ENCODE data around the gene TNFRSF4.

The TNFRSF4 gene

DNA sequence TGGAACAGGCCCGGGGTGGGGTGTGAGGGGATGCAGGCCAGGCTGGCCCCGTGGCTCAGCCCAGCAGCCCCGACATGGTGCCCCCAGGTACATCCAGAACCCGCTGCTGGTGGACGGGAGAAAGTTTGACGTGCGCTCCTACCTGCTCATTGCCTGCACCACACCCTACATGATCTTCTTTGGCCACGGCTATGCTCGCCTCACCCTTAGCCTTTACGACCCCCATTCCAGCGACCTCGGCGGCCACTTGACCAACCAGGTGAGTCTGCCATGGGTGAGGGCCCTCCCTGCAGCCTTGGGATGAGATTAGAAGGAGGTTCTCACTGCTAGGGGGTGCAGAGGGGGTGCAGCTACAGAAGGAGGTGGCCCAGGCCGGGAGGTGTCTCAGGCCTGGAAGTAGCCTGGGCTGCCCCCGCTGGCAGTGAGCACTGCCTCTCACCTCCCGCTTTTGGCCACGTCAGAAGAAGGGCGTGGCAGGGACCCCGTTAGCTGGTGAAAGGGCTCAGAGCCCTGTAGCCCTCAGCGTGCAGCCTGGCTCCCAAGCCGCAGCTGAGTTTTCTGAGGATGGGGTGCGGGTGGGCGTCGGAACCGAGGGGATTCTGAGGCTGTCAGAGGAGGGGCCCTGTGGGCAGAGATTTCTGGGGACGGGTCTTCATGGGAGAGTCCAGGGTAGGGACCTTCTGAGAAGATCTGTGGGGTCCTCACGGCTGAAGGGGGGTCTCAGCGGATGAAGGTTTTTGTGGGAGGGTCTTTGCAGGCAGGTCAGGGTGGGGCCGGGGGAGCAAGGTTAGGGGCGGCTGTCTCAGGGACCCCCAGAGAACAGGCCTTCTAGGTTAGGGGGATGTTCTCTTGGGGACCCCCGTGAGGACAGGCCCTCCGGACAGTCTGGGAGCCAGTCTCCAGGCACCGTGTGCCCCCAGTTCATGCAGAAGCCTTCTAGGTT, 29.8 kb downstream of the TNFRSF4 start:
- Histone ChIP-seq H3K4me3 (ENCODE audit: low read depth, low read length) (no peak overlapping the region), H3K9ac (no peak overlapping the region), H3K36me3 (ENCODE audit: control insufficient read depth, insufficient read depth, low read length) (no peaks in the 10 kb centered on the region), H3K79me2 (no peaks in the 10 kb centered on the region), H2AFZ (no peak overlapping the region), H3K9me3 (ENCODE audit: control insufficient read depth, low read length) (no peaks in the 10 kb centered on the region), H3K27me3 (ENCODE audit: control insufficient read depth, insufficient read depth, low read length) (no peaks in the 10 kb centered on the region), H3K4me2 (ENCODE audit: low read length) (no peak overlapping the region), H3K4me1 (no peaks in the 10 kb centered on the region), H3K27ac (no peak overlapping the region)
- no peak for TF ChIP-seq CTCF (IDR thresholded peaks at IDR 0.05)

DNA sequence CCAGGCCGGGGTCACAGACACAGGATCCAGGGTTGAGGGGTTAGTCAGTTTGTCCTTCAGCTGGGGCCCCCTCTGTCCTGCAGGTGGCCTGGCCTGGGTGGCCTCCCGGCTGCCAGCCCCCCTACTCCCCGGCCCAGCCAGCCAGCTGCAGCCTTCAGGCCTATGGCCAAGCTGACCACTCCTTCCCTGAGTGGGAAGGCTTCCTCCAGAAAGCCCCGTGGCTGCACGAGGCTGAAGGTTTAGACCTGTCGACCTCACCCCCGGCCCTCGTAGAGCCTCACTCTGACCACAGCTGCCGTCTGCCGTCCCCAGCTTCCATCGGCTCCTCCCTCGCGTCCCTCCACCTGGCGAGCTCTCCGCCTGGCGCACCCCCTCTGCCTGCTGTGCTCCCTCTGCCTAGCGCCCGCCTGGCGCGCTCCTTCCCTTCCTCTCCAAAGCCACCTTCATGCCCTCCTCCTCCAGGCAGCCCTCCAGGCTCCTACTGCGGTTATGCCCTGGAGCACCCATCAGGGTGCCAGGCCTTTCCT, 30.7 kb downstream of the TNFRSF4 start:
- Histone ChIP-seq H3K9ac (no peak overlapping the region), H2AFZ (no peak overlapping the region), H3K9me3 (ENCODE audit: control insufficient read depth, low read length) (no peaks in the 10 kb centered on the region), H3K79me2 (no peaks in the 10 kb centered on the region), H3K27me3 (ENCODE audit: control insufficient read depth, insufficient read depth, low read length) (no peaks in the 10 kb centered on the region), H3K27ac (no peak overlapping the region), H3K4me1 (no peaks in the 10 kb centered on the region), H3K4me2 (ENCODE audit: low read length) (no peak overlapping the region), H3K36me3 (ENCODE audit: control insufficient read depth, insufficient read depth, low read length) (no peaks in the 10 kb centered on the region), H3K4me3 (ENCODE audit: low read depth, low read length) (no peak overlapping the region)
- TF ChIP-seq CTCF (IDR thresholded peaks at IDR 0.05), result no peak

DNA sequence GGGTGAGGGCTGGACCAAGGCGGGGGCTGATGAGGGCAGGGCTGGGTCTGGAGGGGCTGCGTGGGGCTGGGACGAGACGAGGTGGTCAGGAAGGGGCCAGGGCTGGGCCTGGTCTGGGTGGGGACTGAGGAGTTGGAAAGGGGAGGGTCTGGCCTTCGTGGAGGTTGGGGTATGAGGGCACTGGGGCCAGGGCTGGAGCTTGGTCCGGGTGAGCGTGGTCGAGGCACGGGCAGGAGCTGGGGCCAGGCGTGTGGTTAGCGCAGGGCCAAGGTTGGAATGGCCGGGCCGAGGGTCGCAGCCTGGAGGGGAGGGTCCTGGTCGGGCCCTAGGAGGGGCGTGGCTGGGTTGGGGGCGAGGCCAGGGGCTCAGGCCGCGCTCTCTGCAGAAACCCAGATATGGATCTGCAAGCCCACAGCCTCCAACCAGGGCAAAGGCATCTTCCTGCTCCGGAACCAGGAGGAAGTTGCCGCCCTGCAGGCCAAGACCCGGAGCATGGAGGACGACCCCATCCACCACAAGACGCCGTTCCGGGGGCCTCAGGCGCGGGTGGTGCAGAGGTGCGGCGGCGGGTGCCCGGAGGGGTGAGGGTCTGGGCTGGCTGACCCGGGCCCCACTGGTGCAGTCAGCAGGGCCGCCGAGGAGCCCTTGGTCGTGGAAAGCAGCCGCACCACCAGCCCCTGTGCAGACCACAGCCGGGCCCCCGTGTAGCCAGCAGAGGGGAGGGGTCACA, 31.3 kb downstream of the TNFRSF4 start:
- Histone ChIP-seq H3K27ac (no peak overlapping the region), H3K4me3 (ENCODE audit: low read depth, low read length) (no peak overlapping the region), H3K9ac (no peak overlapping the region), H2AFZ (no peak overlapping the region), H3K27me3 (ENCODE audit: control insufficient read depth, insufficient read depth, low read length) (no peaks in the 10 kb centered on the region), H3K4me2 (ENCODE audit: low read length) (no peak overlapping the region), H3K4me1 (no peaks in the 10 kb centered on the region), H3K79me2 (no peaks in the 10 kb centered on the region), H3K9me3 (ENCODE audit: control insufficient read depth, low read length) (no peaks in the 10 kb centered on the region), H3K36me3 (ENCODE audit: control insufficient read depth, insufficient read depth, low read length) (no peaks in the 10 kb centered on the region)
- no peak for TF ChIP-seq CTCF (IDR thresholded peaks at IDR 0.05)

DNA sequence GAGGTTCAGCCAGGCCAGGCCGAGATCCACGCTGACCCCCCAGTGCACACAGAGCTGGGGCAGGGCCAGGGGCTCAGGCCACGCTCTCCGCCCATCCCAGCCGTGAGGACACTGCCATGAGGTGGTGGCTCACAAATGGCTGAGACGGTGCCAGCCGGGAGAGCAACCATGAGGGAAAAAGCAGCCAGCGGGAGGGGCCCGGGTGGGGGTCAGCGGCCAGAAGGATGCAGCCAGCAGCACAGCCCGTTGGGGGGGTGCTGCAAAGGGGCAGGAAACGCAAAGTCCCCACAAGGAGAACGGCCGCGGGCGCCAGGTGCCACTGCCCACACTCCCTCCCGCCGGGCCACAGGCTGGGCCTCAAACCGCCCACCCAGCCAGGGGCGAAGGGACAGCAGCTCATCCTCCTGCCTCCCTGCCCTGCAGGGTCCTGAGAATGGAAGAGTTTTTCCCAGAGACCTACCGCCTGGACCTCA, 32.0 kb downstream of the TNFRSF4 start:
- Histone ChIP-seq H3K4me1 (no peaks in the 10 kb centered on the region), H3K9me3 (ENCODE audit: control insufficient read depth, low read length) (no peaks in the 10 kb centered on the region), H3K27me3 (ENCODE audit: control insufficient read depth, insufficient read depth, low read length) (no peaks in the 10 kb centered on the region), H3K4me3 (ENCODE audit: low read depth, low read length) (no peak overlapping the region), H3K36me3 (ENCODE audit: control insufficient read depth, insufficient read depth, low read length) (no peaks in the 10 kb centered on the region), H3K4me2 (ENCODE audit: low read length) (no peak overlapping the region), H3K9ac (no peak overlapping the region), H2AFZ (no peak overlapping the region), H3K27ac (no peak overlapping the region), H3K79me2 (no peaks in the 10 kb centered on the region)
- no peak for TF ChIP-seq CTCF (IDR thresholded peaks at IDR 0.05)
